Cardiac muscle cell (in vitro differentiated cells and primary cell): ENCODE results near the gene KIF1C. TPM values are rescaled to one million over a fixed set of nuclear protein-coding genes. Genes with fewer than 3 reads are reported as not detected.

Experiments used
- DNase-seq, 2 donors: peaks; one replicate each; pipeline versions ENCODE4 v3.0.0 to v3.0.0-alpha.2; 2010 to 2017; ENCODE audit warnings: low read depth in 1 of 2, low spot score in 1 of 2
- H3K27ac ChIP-seq: fragments of 200-600 bp; sonication (generic); 2 replicates; pipeline ENCODE4 v1.5.1; 2016
- H3K27me3 ChIP-seq: fragments of 200-600 bp; sonication (generic); 2 replicates; pipeline ENCODE4 v1.6.0; 2016; ENCODE audit warnings: control low read depth
- H3K36me3 ChIP-seq: fragments of 200-600 bp; sonication (generic); 2 replicates; pipeline ENCODE4 v1.5.1; 2016; ENCODE audit warnings: control low read depth
- H3K4me1 ChIP-seq: fragments of 200-600 bp; sonication (generic); 2 replicates; pipeline ENCODE4 v1.8.1; 2017; ENCODE audit warnings: low read depth, mild to moderate bottlenecking, mixed run types
- H3K4me3 ChIP-seq: fragments of 200-600 bp; sonication (generic); 2 replicates; pipeline ENCODE4 v1.5.1; 2016; ENCODE audit warnings: mild to moderate bottlenecking
- H3K9me3 ChIP-seq: fragments of 200-600 bp; sonication (generic); 2 replicates; pipeline ENCODE4 v1.5.1; 2017; ENCODE audit warnings: low read depth, mild to moderate bottlenecking, control low read depth
- polyA plus RNA-seq: library from polyadenylated mRNA; unstranded; fragments of >200 nt; fragmentation: Nextera tagmentation; extraction: Ambion mirVana; gene quantifications from 2 replicates; pipeline ENCODE4 v1.2.1, GENCODE V29; 2016
- total RNA-seq: library from RNA; depleted of rRNA; stranded (reverse); fragments of >200 nt; gene quantifications from 2 replicates; pipeline ENCODE4 v1.2.3, GENCODE V29; 2016
- TF ChIP-seq, protein P1 (sequence below): IDR thresholded peaks from 2 replicates; pipeline ENCODE4 v1.5.1; 2012; ENCODE audit warnings: low read depth, mild to moderate bottlenecking, low read length

KIF1C gene
- total and polyA plus RNA-seq, 2 experiments from 2014 or later, result 65.8 to 67.1 TPM

DNA sequence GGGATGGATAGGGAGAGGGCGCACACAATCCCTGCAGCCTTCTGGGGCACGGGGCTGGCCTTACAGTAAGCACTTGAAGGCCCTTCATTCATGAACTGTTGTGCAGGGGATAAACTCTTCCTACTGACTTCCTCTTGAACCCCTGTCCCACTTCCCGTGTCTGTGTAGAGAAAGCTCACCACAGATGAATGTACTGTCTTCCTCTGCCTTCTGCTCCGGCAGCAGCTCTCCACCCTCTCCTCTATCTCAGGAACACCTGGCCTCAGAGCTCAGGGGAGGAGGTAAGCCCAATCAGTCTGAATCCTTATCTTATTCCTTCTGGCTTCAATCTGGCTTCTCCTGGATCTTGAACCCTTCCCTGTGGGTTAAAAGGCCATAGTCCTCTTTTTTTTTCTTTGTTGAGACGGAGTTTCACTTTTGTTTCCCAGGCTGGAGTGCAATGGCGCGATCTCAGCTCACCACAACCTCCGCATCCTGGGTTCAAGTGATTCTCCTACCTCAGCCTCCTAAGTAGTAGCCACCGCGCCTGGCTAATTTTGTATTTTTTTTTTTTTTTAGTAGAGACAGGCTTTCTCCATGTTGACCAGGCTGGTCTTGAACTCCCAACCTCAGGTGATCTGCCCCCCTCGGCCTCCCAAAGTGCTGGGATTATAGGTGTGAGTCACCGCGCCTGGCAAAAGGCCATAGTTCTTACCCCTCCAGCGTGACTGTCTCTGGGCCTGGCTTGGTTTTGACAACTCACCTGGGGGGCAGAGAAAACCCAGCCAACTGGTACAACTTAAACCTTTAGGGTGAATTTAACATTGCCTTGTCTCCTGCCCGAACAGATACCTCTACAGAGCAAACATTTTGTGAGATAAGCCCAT is 44.6 kb downstream of the KIF1C start:
- H3K4me1 ChIP-seq, result no peaks in the 10 kb centered on the region
- H3K4me3 ChIP-seq, result no peak overlapping the region
- H3K9me3 ChIP-seq, result no peaks in the 10 kb centered on the region
- H3K36me3 ChIP-seq, result no peaks in the 10 kb centered on the region
- no peak for DNase-seq
- H3K27me3 ChIP-seq, result no peaks in the 10 kb centered on the region
- TF ChIP-seq, protein P1, sequence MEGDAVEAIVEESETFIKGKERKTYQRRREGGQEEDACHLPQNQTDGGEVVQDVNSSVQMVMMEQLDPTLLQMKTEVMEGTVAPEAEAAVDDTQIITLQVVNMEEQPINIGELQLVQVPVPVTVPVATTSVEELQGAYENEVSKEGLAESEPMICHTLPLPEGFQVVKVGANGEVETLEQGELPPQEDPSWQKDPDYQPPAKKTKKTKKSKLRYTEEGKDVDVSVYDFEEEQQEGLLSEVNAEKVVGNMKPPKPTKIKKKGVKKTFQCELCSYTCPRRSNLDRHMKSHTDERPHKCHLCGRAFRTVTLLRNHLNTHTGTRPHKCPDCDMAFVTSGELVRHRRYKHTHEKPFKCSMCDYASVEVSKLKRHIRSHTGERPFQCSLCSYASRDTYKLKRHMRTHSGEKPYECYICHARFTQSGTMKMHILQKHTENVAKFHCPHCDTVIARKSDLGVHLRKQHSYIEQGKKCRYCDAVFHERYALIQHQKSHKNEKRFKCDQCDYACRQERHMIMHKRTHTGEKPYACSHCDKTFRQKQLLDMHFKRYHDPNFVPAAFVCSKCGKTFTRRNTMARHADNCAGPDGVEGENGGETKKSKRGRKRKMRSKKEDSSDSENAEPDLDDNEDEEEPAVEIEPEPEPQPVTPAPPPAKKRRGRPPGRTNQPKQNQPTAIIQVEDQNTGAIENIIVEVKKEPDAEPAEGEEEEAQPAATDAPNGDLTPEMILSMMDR, result no peak
- no peak overlapping the region for H3K27ac ChIP-seq

DNA sequence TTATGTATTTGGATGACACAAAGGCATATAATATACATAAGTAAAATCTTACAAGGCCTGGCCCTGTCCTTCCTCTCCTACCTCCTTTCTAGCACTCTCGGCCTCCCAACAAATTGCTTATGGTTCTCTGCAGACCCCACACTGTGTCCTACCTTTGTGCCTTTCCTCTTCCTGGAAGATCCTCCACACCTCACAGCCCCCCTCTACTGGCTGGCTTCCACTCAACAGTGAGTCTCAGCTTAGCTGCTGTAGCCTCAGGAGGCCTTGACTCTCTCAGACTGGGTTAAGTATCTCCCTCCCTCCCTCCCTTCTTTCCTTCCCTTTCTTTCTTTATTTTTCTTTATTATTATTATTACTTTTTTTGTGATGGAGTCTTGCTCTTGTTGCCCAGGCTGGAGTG is 45.8 kb downstream of the KIF1C start:
- Histone ChIP-seq H3K27me3 (no peaks in the 10 kb centered on the region), H3K36me3 (no peaks in the 10 kb centered on the region), H3K9me3 (no peaks in the 10 kb centered on the region), H3K4me3 (no peak overlapping the region), H3K4me1 (no peaks in the 10 kb centered on the region), H3K27ac (no peak overlapping the region)
- TF ChIP-seq, protein P1, result no peak
- no peak for DNase-seq

DNA sequence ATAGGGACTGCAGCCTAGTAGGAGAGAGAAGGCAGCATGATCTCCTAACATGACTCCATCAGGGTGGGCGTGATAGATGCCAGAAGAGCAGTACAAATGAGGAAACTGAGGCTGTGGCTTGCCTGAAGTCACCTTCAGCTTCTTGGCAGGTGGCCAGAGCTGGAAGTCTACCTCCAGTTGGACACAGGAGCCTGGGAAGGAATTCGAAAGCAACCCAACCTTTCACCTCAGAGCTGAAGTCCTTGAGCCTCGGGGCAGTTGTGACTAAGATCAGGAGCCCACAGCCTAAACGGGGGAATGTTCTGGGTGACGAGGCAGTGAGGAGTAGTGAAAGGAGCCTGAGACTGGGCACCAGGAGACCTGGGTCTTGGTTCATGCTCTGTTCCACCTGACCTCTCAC is 46.9 kb downstream of the KIF1C start:
- H3K4me3 ChIP-seq, result no peak overlapping the region
- no peak for DNase-seq
- H3K4me1 ChIP-seq, result no peaks in the 10 kb centered on the region
- no peaks in the 10 kb centered on the region for H3K36me3 ChIP-seq
- no peaks in the 10 kb centered on the region for H3K9me3 ChIP-seq
- no peak overlapping the region for H3K27ac ChIP-seq
- no peaks in the 10 kb centered on the region for H3K27me3 ChIP-seq
- TF ChIP-seq, protein P1, result no peak

DNA sequence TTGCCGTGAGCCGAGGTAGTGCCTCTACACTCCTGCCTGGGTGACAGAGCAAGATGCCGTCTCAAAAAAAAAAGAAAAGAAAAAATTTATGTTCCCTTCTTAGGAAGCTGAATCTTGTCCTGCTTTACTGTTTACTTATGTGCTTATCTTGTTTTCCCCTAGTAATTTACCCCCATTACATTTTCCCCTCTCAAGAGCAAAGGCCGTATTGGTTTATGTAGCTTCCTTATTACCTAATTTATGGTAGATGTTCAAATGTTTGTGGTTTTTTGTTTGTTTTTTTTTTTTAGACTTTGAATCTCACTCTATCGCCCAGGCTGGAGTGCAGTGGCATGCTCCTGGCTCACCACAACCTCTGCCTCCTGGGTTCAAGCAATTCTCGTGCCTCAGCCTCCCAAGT is 47.7 kb downstream of the KIF1C start:
- no peaks in the 10 kb centered on the region for H3K27me3 ChIP-seq
- no peak overlapping the region for H3K27ac ChIP-seq
- no peak for DNase-seq

DNA sequence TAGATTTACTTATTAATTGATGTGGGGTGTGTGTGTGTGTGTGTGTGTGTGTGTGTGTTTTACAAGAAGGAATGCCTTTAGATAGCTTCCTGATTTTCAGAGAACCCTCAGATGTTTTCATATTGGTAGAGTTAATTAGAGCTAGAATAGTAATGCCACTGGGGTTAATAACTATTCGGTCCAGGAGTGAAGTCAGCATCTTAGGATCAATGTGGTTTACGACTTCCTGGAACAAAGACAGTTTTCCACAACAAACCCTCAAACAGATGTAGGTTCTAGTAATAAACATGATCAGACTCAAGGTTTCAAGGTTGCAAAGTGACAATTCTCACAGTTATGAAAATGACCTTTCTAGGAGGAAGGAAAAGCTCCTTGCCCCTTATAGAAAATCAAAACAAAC is 49.7 kb downstream of the KIF1C start:
- Histone ChIP-seq H3K27me3 (no peaks in the 10 kb centered on the region), H3K36me3 (no peaks in the 10 kb centered on the region), H3K9me3 (no peaks in the 10 kb centered on the region), H3K27ac (no peak overlapping the region), H3K4me3 (no peak overlapping the region), H3K4me1 (no peaks in the 10 kb centered on the region)
- TF ChIP-seq, protein P1, result no peak
- no peak for DNase-seq

More for the DNA sequence above, 47.7 kb downstream of the KIF1C start:
- no peaks in the 10 kb centered on the region for H3K36me3 ChIP-seq
- no peak overlapping the region for H3K4me3 ChIP-seq
- H3K9me3 ChIP-seq, result no peaks in the 10 kb centered on the region
- H3K4me1 ChIP-seq, result no peaks in the 10 kb centered on the region
- TF ChIP-seq, protein P1, result no peak
